Activated naive CD8-positive, alpha-beta T cell treated with anti-CD3 and anti-CD28 coated beads for 36 hours (primary cell): ENCODE results near the gene ZNF630. TPM values are rescaled to one million over a fixed set of nuclear protein-coding genes. Genes with fewer than 3 reads are reported as not detected.
"Not testable (repeated sequence)": the region's sequence is repeated elsewhere in the genome, so short reads cannot be mapped to it uniquely, and the experiment has no call there.

Source experiments
- DNase-seq: peaks from one replicate; pipeline ENCODE4 v3.0.0; 2021
- H3K27ac Mint-ChIP-seq: one replicate; pipeline ENCODE4 v1.8.0; 2022; ENCODE audit warnings: mild to moderate bottlenecking, moderate library complexity, mixed read lengths
- H3K27me3 Mint-ChIP-seq: one replicate; pipeline ENCODE4 v1.8.0; 2022; ENCODE audit warnings: mild to moderate bottlenecking, mixed read lengths
- H3K36me3 Mint-ChIP-seq: one replicate; pipeline ENCODE4 v1.8.0; 2021; ENCODE audit warnings: mild to moderate bottlenecking, mixed read lengths
- H3K4me1 Mint-ChIP-seq: one replicate; pipeline ENCODE4 v1.8.0; 2021; ENCODE audit warnings: mixed read lengths
- H3K4me3 Mint-ChIP-seq: one replicate; pipeline ENCODE4 v1.8.0; 2022; ENCODE audit warnings: mild to moderate bottlenecking, moderate library complexity, mixed read lengths
- H3K9me3 Mint-ChIP-seq: one replicate; pipeline ENCODE4 v1.8.0; 2022; ENCODE audit warnings: mixed read lengths
- total RNA-seq, 2 experiments: library from RNA; stranded (reverse); gene quantifications; one replicate each; pipeline ENCODE4 v1.2.3, GENCODE V29; 2021

The ZNF630 gene
- total RNA-seq, 2 experiments from 2014 or later = 1.6 to 1.9 TPM

- no peaks in the 10 kb centered on the region for H3K4me1 Mint-ChIP-seq
- no peak overlapping the region for H3K27ac Mint-ChIP-seq
- DNase-seq = no peak
- H3K4me3 Mint-ChIP-seq = no peak overlapping the region
- no peaks in the 10 kb centered on the region for H3K27me3 Mint-ChIP-seq
- no peaks in the 10 kb centered on the region for H3K36me3 Mint-ChIP-seq
- H3K9me3 Mint-ChIP-seq = no peaks in the 10 kb centered on the region
Observed at GRCh38 chrX:48046846-48047245, 24.6 kb downstream of the ZNF630 start.

GRCh38 chrX:48045410-48046311 lies 25.8 kb downstream of the ZNF630 start:
- Mint-ChIP-seq H3K36me3 (no peaks in the 10 kb centered on the region), H3K4me1 (no peaks in the 10 kb centered on the region), H3K27ac (no peak overlapping the region), H3K9me3 (no peaks in the 10 kb centered on the region), H3K4me3 (no peak overlapping the region), H3K27me3 (no peaks in the 10 kb centered on the region)
- no peak for DNase-seq

- Mint-ChIP-seq H3K9me3 (no peaks in the 10 kb centered on the region), H3K27ac (no peak overlapping the region), H3K27me3 (no peaks in the 10 kb centered on the region), H3K4me3 (no peak overlapping the region), H3K4me1 (no peaks in the 10 kb centered on the region), H3K36me3 (no peaks in the 10 kb centered on the region)
- DNase-seq = no peak
Observed at GRCh38 chrX:48043056-48043455, 28.4 kb downstream of the ZNF630 start.

- DNase-seq = no peak
- no peak overlapping the region for H3K27ac Mint-ChIP-seq
- H3K4me1 Mint-ChIP-seq = no peaks in the 10 kb centered on the region
- H3K9me3 Mint-ChIP-seq = no peaks in the 10 kb centered on the region
- H3K36me3 Mint-ChIP-seq = peaks cover 2% of the 10 kb centered on the region
- H3K27me3 Mint-ChIP-seq = no peaks in the 10 kb centered on the region
- H3K4me3 Mint-ChIP-seq = no peak overlapping the region
Observed at GRCh38 chrX:48035891-48036290, 35.5 kb downstream of the ZNF630 start.

- not testable (repeated sequence) for H3K36me3 Mint-ChIP-seq, DNase-seq, H3K4me1 Mint-ChIP-seq, H3K9me3 Mint-ChIP-seq, H3K27me3 Mint-ChIP-seq, H3K27ac Mint-ChIP-seq, H3K4me3 Mint-ChIP-seq
Observed at GRCh38 chrX:48030641-48031173, 40.7 kb downstream of the ZNF630 start.

GRCh38 chrX:48030237-48030636 lies 41.2 kb downstream of the ZNF630 start:
- no peaks in the 10 kb centered on the region for H3K36me3 Mint-ChIP-seq
- H3K4me3 Mint-ChIP-seq = no peak overlapping the region
- H3K9me3 Mint-ChIP-seq = no peaks in the 10 kb centered on the region
- no peak for DNase-seq
- H3K27ac Mint-ChIP-seq = no peak overlapping the region
- peaks cover 7% of the 10 kb centered on the region for H3K4me1 Mint-ChIP-seq
- H3K27me3 Mint-ChIP-seq = no peaks in the 10 kb centered on the region

GRCh38 chrX:48028091-48028490 lies 43.3 kb downstream of the ZNF630 start:
- Mint-ChIP-seq H3K9me3 (no peaks in the 10 kb centered on the region), H3K27me3 (no peaks in the 10 kb centered on the region), H3K4me3 (no peak overlapping the region), H3K27ac (no peak overlapping the region), H3K4me1 (peaks cover 9% of the 10 kb centered on the region), H3K36me3 (no peaks in the 10 kb centered on the region)
- DNase-seq = no peak

- not testable (repeated sequence) for H3K4me3 Mint-ChIP-seq
Observed at GRCh38 chrX:48027545-48027944, 43.9 kb downstream of the ZNF630 start.

GRCh38 chrX:48025561-48025960 lies 45.9 kb downstream of the ZNF630 start:
- peaks cover 3% of the 10 kb centered on the region for H3K9me3 Mint-ChIP-seq
- DNase-seq = no peak
- H3K4me1 Mint-ChIP-seq = peaks cover 11% of the 10 kb centered on the region
- H3K36me3 Mint-ChIP-seq = peaks cover 2% of the 10 kb centered on the region
- H3K27ac Mint-ChIP-seq = no peak overlapping the region
- no peaks in the 10 kb centered on the region for H3K27me3 Mint-ChIP-seq
- no peak overlapping the region for H3K4me3 Mint-ChIP-seq

More at GRCh38 chrX:48027545-48027944, 43.9 kb downstream of the ZNF630 start:
- DNase-seq, H3K9me3 Mint-ChIP-seq, H3K27ac Mint-ChIP-seq, H3K27me3 Mint-ChIP-seq, H3K36me3 Mint-ChIP-seq: not testable (repeated sequence)
- peaks cover 11% of the 10 kb centered on the region for H3K4me1 Mint-ChIP-seq

GRCh38 chrX:48022738-48023137 lies 48.7 kb downstream of the ZNF630 start:
- Mint-ChIP-seq H3K4me1 (peaks cover 13% of the 10 kb centered on the region), H3K27me3 (no peaks in the 10 kb centered on the region), H3K9me3 (peaks cover 3% of the 10 kb centered on the region), H3K36me3 (peaks cover 2% of the 10 kb centered on the region), H3K27ac (no peak overlapping the region), H3K4me3 (no peak overlapping the region)
- no peak for DNase-seq

GRCh38 chrX:48022100-48022499 lies 49.3 kb downstream of the ZNF630 start:
- DNase-seq = no peak
- Mint-ChIP-seq H3K27ac (no peak overlapping the region), H3K4me3 (no peak overlapping the region), H3K9me3 (peaks cover 3% of the 10 kb centered on the region), H3K4me1 (peaks cover 13% of the 10 kb centered on the region), H3K27me3 (no peaks in the 10 kb centered on the region), H3K36me3 (peaks cover 2% of the 10 kb centered on the region)

GRCh38 chrX:48021026-48021900 lies 50.2 kb downstream of the ZNF630 start:
- Mint-ChIP-seq H3K36me3 (peaks cover 2% of the 10 kb centered on the region), H3K4me1 (peaks cover 11% of the 10 kb centered on the region), H3K9me3 (peaks cover 3% of the 10 kb centered on the region), H3K27me3 (no peaks in the 10 kb centered on the region), H3K27ac (peak overlapping the region; percentile 100), H3K4me3 (peak overlapping the region; percentile 91)
- peak; percentile 68 for DNase-seq

- peak overlapping the region; percentile 69 for H3K27ac Mint-ChIP-seq
Observed at GRCh38 chrX:48020472-48020871, 51.0 kb downstream of the ZNF630 start.

GRCh38 chrX:48019892-48020291 lies 51.5 kb downstream of the ZNF630 start:
- not testable (repeated sequence) for H3K9me3 Mint-ChIP-seq, H3K4me3 Mint-ChIP-seq, H3K27ac Mint-ChIP-seq, H3K36me3 Mint-ChIP-seq, H3K4me1 Mint-ChIP-seq, H3K27me3 Mint-ChIP-seq, DNase-seq

More at GRCh38 chrX:48020472-48020871, 51.0 kb downstream of the ZNF630 start:
- not testable (repeated sequence) for H3K27me3 Mint-ChIP-seq, H3K4me1 Mint-ChIP-seq, H3K9me3 Mint-ChIP-seq, H3K36me3 Mint-ChIP-seq
- peak; percentile 33 for DNase-seq
- peak overlapping the region; percentile 91 for H3K4me3 Mint-ChIP-seq
